C4-2B (cell line): ENCODE measurements around the gene BMERB1.

Experiments used
- ZFX ChIP-seq: fragments of 450-650 bp; IDR thresholded peaks from 2 replicates; pipeline ENCODE4 v1.6.1; 2017
- TF ChIP-seq, protein P1 (sequence below): fragments of 450-650 bp; conservative IDR thresholded peaks from 2 replicates; pipeline ENCODE4 v1.5.1; 2017; ENCODE audit warnings: mild to moderate bottlenecking

GRCh38 chr16:15487336-15488284, 53.2 kb downstream of the BMERB1 start:
- TF ChIP-seq, protein P1, sequence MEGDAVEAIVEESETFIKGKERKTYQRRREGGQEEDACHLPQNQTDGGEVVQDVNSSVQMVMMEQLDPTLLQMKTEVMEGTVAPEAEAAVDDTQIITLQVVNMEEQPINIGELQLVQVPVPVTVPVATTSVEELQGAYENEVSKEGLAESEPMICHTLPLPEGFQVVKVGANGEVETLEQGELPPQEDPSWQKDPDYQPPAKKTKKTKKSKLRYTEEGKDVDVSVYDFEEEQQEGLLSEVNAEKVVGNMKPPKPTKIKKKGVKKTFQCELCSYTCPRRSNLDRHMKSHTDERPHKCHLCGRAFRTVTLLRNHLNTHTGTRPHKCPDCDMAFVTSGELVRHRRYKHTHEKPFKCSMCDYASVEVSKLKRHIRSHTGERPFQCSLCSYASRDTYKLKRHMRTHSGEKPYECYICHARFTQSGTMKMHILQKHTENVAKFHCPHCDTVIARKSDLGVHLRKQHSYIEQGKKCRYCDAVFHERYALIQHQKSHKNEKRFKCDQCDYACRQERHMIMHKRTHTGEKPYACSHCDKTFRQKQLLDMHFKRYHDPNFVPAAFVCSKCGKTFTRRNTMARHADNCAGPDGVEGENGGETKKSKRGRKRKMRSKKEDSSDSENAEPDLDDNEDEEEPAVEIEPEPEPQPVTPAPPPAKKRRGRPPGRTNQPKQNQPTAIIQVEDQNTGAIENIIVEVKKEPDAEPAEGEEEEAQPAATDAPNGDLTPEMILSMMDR, result no peak
- TF ChIP-seq ZFX, result no peak
